IPS-NIHi7 (cell line): ENCODE results near the gene SLC25A15.
"Not testable (repeated sequence)": the region's sequence is repeated elsewhere in the genome, so short reads cannot be mapped to it uniquely, and the experiment has no call there.

Experiments used
- DNase-seq: peaks from one replicate; pipeline ENCODE4 v3.0.0; 2012; ENCODE audit warnings: mixed read lengths; ENCODE audit errors: extremely low spot score

SLC25A15 gene

DNA sequence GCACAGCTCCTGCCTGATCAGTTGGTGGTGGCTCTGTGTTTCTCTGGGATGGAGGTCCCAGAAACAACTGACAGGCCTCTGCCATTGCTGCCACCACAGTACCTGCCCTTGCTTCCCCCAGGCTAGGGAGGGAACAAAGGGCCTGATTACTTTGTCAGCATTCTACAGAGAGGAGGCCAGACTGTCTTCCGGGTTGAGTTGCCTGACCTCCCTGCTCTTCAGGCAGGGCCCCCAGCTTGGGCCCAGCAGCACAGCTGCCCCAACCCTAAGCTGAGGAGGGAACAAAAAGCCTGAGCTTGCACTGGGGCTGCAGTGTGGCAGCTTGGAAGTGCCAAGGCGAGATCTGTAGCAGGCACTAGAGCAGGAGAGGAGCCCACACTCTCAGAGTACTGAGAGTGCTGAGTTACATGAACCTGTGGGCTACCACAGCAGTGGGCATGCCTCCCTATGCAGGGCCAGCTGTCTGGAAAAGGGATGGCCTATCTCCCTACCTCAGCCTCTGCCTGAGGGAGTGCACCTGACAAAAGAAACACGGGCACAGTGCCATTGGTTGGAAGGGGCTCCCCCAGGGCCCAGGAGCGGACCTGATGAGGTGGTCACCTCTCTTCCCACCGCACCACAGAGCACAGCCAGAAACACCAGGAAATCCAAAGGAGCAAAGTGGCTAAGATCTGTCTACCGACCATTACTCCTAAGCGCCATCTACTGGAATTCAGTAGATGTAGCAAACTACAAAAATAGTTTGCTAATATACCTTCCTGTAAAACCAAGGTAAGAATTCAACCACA is 24.4 kb downstream of the SLC25A15 start:
- DNase-seq, result peak; percentile 74

DNA sequence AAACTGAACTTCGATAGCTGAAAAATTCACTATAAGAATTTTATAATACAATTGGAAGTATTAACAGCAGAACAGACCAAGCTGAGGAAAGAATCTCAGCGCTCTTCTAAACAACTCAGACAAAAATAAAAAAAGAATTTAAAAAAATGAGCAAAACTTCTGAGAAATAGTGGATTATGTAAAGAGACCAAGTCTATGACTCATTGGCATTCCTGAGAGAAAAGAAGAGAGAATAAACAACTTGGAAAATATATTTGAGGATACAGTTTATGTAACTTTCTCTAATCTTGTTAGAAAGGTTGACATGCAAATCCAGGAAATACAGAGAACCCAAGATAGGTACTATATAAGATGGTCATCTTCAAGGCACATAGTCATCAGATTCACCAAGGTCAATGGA is 25.4 kb downstream of the SLC25A15 start:
- no peak for DNase-seq

GRCh38 chr13:40818926-40819325 is 29.5 kb downstream of the SLC25A15 start:
- DNase-seq, result no peak

- no peak for DNase-seq
Observed at GRCh38 chr13:40819797-40820315, 30.4 kb downstream of the SLC25A15 start.

GRCh38 chr13:40839725-40840124 is 50.3 kb downstream of the SLC25A15 start:
- DNase-seq, result not testable (repeated sequence)

- not testable (repeated sequence) for DNase-seq
Observed at GRCh38 chr13:40840955-40841354, 51.5 kb downstream of the SLC25A15 start.
